ENCODE results near the gene ADH4. TPM values are rescaled to one million over a fixed set of nuclear protein-coding genes. Genes with fewer than 3 reads are reported as not detected.
"Not testable (repeated sequence)": the region's sequence is repeated elsewhere in the genome, so short reads cannot be mapped to it uniquely, and the experiment has no call there.

Gene ADH4
- total RNA-seq, 1 donor = not detected

GRCh38 chr4:99082192-99082591 lies 61.9 kb downstream of the ADH4 start:
- DNase-seq (ENCODE audit: low read depth) = no peak
- H3K4me3 ChIP-seq (ENCODE audit: low read depth, low read length) = no peak overlapping the region
- no peak for TF ChIP-seq CTCF (IDR thresholded peaks at IDR 0.05; ENCODE audit: insufficient read depth, low read length)

DNA sequence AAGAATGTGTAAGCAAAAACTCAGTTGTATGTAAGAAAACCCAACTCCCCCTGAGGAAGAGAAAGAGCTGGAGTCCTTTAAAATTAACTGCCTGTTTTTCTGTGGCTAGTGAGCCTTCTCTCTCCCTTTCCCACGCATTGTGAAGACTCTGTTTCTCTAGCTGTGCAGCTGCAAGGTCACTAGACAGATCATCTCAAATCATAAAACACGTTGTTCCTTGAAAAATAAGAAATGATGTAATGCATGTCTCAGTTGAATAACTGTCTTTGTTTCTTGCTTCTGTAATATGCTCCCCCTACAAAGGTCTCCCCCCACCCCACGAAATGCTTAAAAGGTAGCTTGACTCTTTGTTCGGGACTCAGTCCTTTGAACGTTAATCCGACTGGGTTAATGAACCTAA lies 63.2 kb downstream of the ADH4 start:
- not testable (repeated sequence) for DNase-seq (ENCODE audit: low read depth); H3K4me3 ChIP-seq (ENCODE audit: low read depth, low read length)

DNA sequence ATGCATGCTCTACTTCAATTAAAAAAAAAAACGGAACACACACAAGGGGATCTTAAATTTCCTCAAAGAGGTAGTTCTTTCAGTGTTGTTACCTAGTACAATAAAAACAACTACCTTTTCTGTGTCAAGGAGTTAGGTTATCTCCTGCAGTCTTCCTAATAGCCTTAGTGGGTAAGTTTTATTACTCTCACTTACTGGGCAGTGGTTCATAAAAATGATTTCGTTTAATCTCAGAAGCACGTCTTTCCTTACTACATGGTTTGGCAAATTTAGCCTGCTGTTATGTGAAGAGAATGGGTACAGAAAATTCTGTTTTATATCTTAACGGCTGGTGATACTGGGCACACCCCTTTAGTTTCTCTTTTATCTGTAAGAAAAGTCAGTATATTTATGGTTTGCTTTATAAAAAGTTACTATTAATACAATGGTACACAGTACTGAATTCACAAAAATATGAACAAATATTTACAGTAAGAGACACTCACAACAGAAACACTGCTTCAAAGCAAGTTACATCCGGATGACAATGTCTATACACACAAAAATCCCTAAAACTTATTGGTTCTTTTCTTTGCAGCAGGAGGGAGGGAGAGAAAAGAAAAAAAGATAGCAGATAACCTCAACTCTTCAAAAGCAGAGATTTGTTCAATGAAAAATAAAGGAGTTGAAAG lies 64.3 kb downstream of the ADH4 start:
- no peak overlapping the region for H3K4me3 ChIP-seq (ENCODE audit: low read depth, low read length)
- TF ChIP-seq CTCF (IDR thresholded peaks at IDR 0.05; ENCODE audit: insufficient read depth, low read length) = no peak
- DNase-seq (ENCODE audit: low read depth) = no peak

DNA sequence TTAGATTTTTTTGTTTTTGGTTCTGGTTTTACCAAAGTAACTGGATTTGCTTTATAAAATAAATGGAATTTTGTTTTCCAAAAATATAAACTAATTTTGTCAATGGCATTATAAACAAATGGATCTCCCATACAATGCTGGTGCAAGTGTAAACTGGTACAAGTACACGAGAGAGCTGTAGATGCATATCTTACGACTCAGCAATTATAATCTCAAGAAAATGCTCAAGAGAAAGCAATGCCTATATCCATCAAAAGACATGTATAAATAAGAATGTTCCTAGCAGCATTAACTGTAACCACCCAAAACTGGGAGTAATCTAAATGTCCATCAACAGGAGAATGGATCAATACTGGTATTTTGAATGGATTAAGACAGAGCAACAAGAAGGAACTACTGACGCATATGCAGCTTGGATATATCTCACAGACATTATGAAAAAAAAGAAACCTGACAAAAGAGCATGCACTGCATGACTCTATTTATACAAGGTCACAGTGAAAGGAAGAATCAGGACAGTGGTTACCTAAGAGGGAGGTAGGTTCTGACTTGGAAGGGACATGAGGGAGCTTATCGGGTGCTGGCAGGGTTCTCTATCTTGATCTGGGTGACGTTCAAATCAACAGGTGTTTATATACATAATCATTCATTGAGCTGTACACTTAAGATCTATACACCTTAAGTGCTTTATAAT lies 65.0 kb downstream of the ADH4 start:
- TF ChIP-seq CTCF (IDR thresholded peaks at IDR 0.05; ENCODE audit: insufficient read depth, low read length) = no peak

GRCh38 chr4:99078336-99078735 lies 65.8 kb downstream of the ADH4 start:
- no peak for TF ChIP-seq CTCF (IDR thresholded peaks at IDR 0.05; ENCODE audit: insufficient read depth, low read length)

More for the DNA sequence above, 65.0 kb downstream of the ADH4 start:
- no peak for DNase-seq (ENCODE audit: low read depth)
- H3K4me3 ChIP-seq (ENCODE audit: low read depth, low read length) = no peak overlapping the region

GRCh38 chr4:99077177-99077576 lies 66.9 kb downstream of the ADH4 start:
- H3K4me3 ChIP-seq (ENCODE audit: low read depth, low read length) = no peak overlapping the region
- DNase-seq (ENCODE audit: low read depth) = no peak
- TF ChIP-seq CTCF (IDR thresholded peaks at IDR 0.05; ENCODE audit: insufficient read depth, low read length) = no peak

More at GRCh38 chr4:99078336-99078735, 65.8 kb downstream of the ADH4 start:
- no peak for DNase-seq (ENCODE audit: low read depth)
- H3K4me3 ChIP-seq (ENCODE audit: low read depth, low read length) = no peak overlapping the region

DNA sequence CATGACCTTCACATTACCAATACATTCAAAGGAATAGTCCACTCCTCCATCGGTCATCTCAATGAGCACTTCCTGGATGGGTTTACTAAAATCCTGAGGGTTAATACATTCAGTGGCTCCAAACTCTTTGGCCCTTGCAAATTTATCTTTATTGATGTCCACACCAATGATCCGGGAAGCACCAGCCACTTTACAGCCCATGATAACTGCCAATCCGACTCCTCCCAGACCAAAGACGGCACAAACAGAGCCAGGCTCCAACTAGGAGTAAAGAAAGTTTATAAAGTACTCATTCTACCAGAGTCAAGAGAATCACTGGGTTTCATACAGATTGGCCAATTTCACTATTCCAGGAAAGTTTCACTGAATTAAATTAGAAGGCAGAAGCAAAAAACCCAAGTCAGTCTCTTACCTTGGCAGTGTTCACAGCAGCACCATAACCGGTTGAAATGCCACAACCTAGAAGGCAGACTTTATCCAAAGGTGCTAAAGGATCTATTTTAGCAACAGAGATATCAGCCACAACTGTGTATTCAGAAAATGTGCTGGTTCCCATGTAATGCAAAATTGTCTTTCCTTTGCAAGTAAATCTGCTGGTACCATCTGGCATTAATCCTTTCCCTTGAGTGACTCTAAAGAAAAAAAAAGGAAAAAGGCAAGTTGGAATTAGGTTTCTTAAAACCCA lies 67.7 kb downstream of the ADH4 start:
- H3K4me3 ChIP-seq (ENCODE audit: low read depth, low read length) = no peak overlapping the region
- no peak for TF ChIP-seq CTCF (IDR thresholded peaks at IDR 0.05; ENCODE audit: insufficient read depth, low read length)
- DNase-seq (ENCODE audit: low read depth) = no peak
